Fibroblast of mammary gland (primary cell): ENCODE data around the gene CD96.

Experiments used
- DNase-seq: peaks from one replicate; pipeline ENCODE4 v3.0.0-alpha.2; 2010; ENCODE audit warnings: low read depth
- H3K4me3 ChIP-seq: 2 replicates; pipeline ENCODE4 v1.5.1; 2011; ENCODE audit warnings: low read depth, mild to moderate bottlenecking, low read length, moderate library complexity; ENCODE audit not compliant: control insufficient read depth
- TF ChIP-seq, protein P1 (sequence below): conservative IDR thresholded peaks from 2 replicates; pipeline ENCODE4 v1.5.1; 2011; ENCODE audit warnings: low read depth, low read length, inconsistent platforms; ENCODE audit not compliant: control insufficient read depth, insufficient read depth

The CD96 gene

DNA sequence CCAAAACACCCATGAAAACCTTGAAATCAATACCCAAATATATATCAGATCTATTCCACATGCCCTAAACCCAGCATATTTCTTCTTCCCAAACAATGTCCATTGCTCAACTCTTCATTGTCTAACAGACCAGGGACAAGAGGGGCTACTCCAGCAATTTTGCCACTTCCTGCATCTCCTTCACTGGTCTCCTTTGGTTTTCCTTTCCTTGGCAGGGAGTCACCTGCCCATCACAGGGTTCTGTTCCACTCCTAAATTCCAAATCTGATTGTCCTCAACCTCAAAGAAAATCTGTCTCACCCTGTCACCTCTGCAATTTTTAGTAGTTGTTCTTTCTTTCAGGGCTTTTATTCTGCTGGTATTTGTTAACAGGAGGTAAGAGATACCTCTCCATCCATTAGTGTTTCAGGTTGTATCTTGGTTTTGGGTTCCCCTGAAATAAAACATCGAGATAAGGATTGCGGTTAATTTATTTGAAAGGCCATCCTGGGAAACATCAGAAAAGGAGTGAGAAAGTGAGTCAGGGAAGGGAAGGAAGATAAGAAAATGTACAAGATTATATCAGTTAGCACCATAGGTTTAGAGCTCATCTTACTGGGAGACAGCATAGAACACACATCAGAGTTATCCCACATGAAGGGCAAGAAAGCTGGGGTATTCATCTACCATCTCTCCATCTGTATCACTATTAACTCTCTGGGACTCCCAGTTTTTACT is 39.6 kb downstream of the CD96 start:
- no peak for DNase-seq
- H3K4me3 ChIP-seq = no peak overlapping the region
- TF ChIP-seq, protein P1, sequence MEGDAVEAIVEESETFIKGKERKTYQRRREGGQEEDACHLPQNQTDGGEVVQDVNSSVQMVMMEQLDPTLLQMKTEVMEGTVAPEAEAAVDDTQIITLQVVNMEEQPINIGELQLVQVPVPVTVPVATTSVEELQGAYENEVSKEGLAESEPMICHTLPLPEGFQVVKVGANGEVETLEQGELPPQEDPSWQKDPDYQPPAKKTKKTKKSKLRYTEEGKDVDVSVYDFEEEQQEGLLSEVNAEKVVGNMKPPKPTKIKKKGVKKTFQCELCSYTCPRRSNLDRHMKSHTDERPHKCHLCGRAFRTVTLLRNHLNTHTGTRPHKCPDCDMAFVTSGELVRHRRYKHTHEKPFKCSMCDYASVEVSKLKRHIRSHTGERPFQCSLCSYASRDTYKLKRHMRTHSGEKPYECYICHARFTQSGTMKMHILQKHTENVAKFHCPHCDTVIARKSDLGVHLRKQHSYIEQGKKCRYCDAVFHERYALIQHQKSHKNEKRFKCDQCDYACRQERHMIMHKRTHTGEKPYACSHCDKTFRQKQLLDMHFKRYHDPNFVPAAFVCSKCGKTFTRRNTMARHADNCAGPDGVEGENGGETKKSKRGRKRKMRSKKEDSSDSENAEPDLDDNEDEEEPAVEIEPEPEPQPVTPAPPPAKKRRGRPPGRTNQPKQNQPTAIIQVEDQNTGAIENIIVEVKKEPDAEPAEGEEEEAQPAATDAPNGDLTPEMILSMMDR = no peak

DNA sequence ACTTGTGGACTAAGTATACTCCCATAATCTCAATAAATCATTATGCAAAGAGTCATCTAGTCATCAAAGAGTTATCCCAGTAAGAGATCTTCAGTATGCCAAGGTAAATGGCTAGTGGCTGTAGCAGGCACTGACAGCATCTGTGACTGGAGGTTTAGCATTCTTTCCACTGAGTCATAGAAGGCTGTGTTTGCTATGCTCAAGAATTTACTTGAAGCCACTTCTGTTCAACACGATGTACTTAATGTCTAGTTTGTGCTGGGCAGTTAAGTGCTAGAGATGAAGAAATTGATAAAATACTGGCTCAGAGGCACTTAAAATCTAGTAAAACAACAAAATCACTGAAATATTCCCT is 40.1 kb downstream of the CD96 start:
- TF ChIP-seq, protein P1 = no peak
- DNase-seq = peak; percentile 38
- H3K4me3 ChIP-seq = no peak overlapping the region

DNA sequence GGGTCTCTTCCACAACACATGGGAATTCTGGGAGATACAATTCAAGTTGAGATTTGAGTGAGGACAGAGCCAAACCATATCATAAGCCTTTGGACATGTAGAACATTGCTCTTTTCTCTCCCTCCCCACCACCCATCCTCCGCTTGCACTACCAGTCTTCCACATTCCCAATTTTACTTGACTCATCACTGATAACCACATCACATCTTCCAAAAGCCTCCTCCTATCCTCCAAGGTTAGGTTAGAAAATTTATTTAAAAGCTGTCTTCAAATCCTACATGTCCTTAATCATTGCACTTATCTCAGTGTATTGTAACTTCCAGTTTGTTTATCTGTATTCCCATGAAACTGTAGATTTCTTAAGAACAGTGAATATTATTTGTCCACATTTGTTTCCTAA is 42.7 kb downstream of the CD96 start:
- TF ChIP-seq, protein P1 = no peak
- DNase-seq = no peak
- H3K4me3 ChIP-seq = no peak overlapping the region

DNA sequence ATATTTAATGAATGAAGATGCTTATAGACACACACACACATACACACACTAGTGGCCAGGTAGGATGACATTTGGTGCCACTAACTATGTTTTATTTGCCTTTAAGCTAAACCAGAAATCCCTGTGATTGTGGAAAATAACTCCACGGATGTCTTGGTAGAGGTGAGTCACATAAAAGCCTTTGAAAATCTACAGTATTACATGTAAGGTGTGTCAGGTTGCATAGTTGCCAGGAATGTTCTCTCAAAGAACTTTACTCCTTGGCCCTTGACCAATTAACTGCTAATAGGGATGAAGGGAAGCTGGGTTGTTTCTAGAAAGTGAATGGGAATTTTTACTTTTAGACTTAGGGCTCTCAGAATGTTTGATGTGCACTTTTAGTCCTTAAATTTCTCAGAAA is 43.2 kb downstream of the CD96 start:
- H3K4me3 ChIP-seq = no peak overlapping the region
- TF ChIP-seq, protein P1 = no peak
- DNase-seq = no peak

DNA sequence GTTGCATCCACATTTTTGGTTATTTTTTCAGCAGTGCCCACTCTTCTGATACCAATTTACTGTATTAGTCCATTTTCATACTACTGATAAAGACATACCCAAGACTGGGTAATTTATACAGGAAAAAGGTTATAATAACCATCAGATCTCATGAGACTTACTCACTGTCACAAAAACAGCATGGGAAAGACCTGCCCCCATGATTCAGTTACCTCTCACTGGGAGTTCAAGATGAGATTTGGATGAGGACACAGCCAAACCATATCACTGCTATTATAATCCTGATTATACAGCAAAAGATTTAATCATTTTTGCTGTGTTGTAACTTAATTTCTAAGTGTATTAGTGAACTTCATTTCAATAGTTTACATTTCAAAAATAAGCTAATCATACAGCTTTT is 46.5 kb downstream of the CD96 start:
- TF ChIP-seq, protein P1 = no peak
- no peak overlapping the region for H3K4me3 ChIP-seq
- peak; percentile 12 for DNase-seq

DNA sequence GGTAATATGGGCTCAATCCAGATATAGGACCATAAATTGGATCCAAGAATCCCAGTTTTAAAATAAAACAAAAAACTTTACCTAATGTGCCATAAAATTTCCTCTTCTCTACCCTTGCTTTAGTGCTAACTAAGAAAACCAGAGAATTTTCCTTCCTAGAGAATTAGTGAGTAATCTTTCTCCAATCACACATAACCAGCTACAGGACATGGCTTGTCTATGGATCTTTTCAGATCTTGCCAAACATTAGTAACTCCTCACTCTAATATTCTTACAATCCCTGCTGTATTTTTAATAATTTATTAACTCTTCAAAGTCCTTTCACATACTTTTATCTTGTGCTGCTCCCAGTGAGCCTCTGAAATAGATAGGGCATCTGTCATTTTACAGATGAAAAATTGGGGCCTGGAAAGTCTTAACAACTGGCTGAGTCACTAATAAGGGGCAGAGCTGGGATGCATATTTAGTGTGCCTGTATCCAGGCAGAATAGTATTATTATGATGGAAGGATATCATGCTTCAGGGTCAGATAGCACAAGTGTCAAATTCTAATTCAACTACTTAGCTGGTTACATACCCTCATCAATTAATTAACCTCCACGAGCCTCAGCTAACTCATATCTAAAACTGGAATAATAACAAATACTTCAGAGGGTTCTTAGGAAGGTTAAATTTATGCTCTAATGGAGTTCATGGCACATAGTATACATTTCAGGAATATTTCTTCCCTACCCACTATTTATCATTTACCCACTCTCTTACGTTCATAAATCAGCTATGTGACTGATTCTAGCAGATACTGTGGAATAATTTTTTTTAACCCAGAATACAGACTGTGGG is 47.5 kb downstream of the CD96 start:
- H3K4me3 ChIP-seq = no peak overlapping the region
- DNase-seq = no peak
- TF ChIP-seq, protein P1 = no peak
